Dedifferentiated amniotic fluid mesenchymal stem cell (primary cell): Measurements from ENCODE around the gene ADGRA1.

Experiments used
- DNase-seq: peaks from one replicate; pipeline ENCODE4 v3.0.0-alpha.2; 2016; ENCODE audit errors: extremely low spot score

Gene ADGRA1

DNA sequence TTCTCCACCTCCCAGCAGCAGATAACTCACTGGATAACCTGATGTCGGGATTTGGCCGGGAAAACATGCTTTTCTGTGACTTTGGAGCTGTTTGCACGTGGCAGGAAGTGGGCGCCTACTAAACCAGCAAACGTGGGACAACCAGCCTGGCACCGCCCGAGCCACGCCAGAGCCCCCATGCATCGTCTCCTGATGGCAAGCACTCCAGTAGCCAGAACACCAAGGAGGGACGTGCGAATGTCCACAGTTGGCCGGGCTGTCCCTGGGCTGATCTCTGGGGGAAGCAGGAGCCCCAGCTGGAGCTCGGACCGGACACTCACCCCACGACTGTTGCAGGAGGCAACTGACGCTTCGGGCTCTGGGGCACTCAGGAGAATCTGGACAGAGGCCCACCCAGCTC, 7.1 kb downstream of the ADGRA1 start:
- no peak for DNase-seq

DNA sequence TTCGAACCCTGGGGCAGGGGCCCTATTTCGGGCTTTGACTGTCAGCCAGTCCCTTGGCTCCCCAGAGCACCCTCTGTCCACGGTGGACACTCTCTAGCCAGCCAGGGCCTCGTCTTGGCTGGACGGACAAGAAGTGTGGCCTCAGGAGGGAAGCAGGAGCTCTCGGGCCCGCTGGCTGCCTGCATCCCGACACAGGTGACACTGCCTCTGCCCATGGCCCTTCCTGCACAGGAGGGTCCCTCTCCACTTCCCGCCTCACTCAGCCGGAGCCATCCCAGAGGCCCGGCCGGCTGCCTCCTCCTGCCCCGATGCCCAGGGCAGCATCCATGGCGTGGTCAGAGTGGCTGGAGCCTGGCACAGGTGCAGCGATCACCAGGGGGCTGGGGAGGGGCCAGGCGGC, 7.9 kb downstream of the ADGRA1 start:
- DNase-seq, result no peak

DNA sequence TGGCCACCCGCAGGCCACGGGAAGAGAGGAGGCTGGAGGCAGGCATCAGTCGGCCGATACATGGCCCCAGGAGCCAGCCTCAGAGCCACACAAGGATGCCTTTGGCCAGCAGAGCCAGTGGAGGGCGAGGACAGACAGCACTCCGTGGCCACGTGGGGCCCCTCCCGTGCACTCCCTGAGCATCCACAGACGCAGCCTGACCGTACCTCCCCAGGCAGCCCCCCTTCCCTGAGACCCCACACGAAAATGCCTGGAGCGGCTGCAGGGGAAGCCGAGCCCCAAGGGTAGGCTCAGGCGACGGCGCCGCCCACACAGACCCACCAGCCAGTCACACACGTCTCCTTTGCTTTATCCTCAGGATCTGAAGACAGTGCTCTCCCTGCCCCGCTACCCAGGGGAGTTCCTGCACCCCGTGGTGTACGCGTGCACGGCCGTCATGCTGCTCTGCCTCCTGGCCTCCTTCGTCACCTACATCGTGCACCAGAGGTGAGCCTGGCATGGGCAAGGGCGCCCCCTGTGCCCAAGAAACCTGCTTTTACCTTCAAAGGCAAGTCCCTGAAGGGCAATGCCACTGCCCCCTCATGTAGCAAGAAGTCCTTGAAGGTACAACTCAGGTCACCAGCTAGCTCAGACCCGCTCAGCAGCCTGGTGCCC, 9.0 kb downstream of the ADGRA1 start:
- no peak for DNase-seq

DNA sequence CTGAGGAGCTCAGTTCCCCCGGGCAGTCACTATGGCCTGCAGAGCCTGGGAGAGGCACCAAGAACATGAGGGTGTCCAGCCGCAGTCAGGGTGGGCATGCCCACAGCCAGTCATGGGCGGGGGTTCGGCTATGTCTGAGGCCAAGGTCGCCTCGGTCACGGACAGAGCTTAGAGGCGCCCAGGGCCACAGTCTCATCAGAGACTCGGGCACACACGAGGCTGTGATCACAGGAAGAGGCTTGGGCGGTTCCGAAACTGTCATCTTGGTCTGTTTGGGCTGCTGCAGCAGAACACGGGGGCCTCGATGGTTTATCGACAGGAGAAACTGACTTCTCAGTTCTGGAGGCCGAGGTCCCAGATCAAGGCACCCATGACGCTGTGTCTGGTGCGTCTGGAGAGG, 9.7 kb downstream of the ADGRA1 start:
- DNase-seq, result no peak

GRCh38 chr10:133097961-133098360, 10.2 kb downstream of the ADGRA1 start:
- DNase-seq, result no peak

GRCh38 chr10:133098426-133099124, 10.9 kb downstream of the ADGRA1 start:
- no peak for DNase-seq

- DNase-seq, result no peak
These were observed 11.8 kb downstream of the ADGRA1 start for GRCh38 chr10:133099571-133099970.

DNA sequence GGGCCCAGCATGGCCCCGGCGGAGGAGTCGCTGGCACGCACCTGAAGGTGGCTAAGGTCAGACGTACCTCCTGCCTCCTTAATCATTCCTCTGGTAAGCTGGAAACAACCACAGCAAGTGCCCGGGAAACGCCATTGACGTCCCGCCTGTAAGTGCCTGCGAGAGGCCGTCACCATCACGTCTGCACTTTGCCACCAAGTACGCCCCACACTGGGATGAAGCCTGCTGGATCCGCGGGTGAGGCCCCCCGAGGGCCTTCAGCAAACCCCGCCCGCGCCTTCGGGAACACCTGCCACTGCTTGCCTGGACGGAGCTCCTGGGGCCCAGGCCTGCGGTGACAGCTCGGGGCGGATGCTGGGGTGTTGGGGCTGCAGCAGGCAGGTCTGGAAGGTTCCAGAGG, 12.5 kb downstream of the ADGRA1 start:
- DNase-seq, result no peak

GRCh38 chr10:133100706-133101415, 13.1 kb downstream of the ADGRA1 start:
- DNase-seq, result no peak

- no peak for DNase-seq
These were observed 13.7 kb downstream of the ADGRA1 start for GRCh38 chr10:133101416-133101810.

- no peak for DNase-seq
These were observed 14.8 kb downstream of the ADGRA1 start for GRCh38 chr10:133102415-133103095.

- no peak for DNase-seq
These were observed 15.7 kb downstream of the ADGRA1 start for GRCh38 chr10:133103311-133103910.

DNA sequence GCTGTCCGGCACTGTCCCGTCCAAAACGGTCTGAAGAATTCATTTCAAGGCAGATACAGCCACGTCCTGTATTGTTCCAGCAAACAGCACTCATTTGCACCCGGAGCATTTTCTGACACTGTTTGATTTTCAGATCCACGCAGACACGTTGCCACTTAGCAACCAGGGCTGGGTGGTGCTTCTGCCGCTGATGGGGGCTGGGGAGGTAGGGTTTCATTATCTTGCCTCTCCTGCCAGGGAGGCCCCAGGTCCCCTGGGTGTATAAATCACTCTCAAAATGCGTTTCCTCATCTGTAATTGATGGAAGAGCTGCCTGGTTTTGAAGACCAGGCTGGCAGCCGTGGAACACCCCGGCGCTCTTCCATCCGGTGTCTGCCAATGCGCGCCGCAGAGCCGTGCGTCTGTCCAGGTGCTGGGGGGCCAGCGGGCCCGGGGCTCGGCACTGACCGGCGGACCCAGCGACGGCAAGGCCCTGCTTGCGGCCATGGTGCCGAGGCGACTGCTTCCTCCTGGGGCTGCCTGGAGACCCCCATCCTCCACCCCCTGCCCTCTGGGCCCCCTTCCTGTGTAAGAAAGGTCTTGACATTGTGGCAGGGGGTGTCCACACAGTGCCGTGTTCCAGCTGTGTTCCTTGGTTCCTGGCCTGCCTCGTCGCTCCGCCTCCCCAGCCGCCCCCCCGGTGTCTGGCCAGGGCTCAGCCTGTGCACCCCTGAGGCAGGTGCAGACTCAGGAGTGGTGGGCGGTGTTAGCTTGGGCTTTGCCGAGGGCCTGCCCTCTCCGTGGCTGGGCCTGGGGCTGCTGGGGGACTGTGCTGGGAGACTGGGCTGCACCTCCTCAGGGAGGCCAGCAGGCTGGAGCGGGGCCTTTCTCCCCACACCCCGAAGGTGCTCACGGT, 16.6 kb downstream of the ADGRA1 start:
- DNase-seq, result no peak

DNA sequence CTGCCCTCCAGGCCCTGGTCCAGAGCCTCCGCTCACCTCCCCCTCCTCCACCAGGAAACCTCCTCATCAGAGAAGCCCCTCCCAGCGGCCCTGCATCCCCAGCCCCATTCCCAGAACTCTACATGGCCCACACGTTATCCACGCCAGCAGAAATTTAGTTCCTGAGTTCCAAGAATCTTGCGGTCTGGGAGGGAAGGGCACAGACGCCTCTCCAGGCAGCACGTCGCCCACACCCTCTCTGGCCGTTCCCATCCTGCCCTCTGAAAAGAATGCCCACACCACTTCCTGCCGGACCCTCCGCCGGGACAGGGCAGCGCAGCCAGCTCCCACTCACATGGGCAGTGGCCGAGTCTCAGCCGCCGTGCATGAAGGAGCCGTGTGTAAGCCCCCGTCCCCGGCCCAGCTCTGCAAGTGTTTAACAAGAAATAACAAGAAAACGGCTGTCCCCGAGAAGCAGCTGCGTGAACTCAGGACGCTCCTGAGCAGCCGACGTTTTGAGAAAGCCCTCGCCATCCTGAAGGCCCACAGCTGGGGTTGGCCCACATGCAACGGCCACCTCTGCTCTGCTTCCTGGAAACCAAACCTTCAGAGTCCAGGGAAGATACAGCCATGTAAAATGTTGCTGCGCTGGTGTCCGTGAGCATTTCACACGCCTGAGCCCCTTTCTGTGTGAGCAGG, 17.4 kb downstream of the ADGRA1 start:
- no peak for DNase-seq

DNA sequence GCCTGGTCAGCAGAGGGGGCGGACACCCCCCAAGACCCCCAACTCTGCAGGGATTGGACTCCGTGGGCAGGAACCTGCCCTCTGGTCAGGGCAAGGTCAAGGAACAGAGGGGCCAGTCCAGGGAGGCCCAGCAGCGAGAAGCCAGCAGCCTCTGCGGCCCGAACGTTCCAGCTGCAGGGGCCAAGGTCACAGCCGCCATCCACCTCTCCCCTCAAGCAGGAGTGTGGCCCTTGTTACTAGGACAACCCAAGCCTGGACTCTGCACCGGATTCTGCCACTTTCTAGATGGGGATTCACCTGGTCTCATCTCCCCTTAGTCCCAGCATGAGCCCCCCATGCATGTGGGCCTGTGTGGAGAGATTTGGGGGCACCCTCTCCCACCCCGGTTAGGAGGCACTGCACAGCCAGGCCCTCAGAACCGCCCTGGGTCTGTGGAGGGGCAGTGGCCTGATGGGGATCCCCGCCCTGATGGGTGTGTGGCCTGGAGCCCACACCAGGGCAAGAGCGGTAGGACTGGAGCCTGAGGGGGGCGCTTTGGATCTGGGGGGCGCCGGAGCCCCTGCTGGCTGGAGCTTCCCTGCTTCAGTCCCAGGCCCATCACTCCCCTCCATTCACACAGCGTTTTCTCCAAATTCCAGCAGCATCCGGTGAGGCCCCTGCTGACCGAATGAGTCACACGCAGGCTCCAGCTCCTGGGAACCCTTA, 18.1 kb downstream of the ADGRA1 start:
- no peak for DNase-seq

- no peak for DNase-seq
These were observed 18.8 kb downstream of the ADGRA1 start for GRCh38 chr10:133106516-133106915.

GRCh38 chr10:133107442-133107841, 19.7 kb downstream of the ADGRA1 start:
- no peak for DNase-seq

- DNase-seq, result no peak
These were observed 22.0 kb downstream of the ADGRA1 start for GRCh38 chr10:133109711-133110110.

DNA sequence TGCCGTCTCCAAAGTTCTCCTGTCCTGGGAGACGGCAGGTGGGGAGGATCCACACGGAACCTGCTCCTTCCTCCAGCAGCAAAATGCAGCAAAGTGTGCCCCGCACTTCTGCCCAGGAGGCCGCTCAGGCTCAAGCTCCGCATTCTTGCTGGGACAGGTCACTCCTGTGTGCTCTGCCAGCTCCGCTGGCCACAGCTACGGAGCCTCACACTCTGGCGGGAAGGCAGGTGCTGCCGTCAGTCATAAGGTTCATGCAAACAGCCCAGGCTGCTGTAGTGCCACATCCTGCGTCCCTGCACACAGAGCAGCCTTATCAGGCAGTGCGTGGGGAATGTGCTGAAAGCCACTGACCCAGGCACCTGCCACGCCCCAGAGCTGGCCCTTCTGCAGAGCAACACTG, 22.4 kb downstream of the ADGRA1 start:
- no peak for DNase-seq
